ENCODE results near the gene MEIS1. TPM values are rescaled to one million over a fixed set of nuclear protein-coding genes. Genes with fewer than 3 reads are reported as not detected.

Gene MEIS1
- polyA plus RNA-seq, 1 donor (not counting 4 experiments of a cell fraction or from before 2014, with no cell fraction given), result 3.1 TPM

GRCh38 chr2:66464930-66465637 lies 30.2 kb downstream of the MEIS1 start:
- no peak for TF ChIP-seq EZH2 (IDR thresholded peaks at IDR 0.05; ENCODE audit: low read length)
- no peak for TF ChIP-seq CTCF (optimal IDR thresholded peaks at IDR 0.05 in 1 of 3, IDR thresholded peaks at IDR 0.05 in 1 of 3, conservative IDR thresholded peaks at IDR 0.05 in 1 of 3; ENCODE audit: extremely low read depth in 1 of 3, insufficient read depth in 2 of 3, low read length in 3 of 3)
- Histone ChIP-seq H3K27me3 (ENCODE audit: control insufficient read depth, extremely low read depth, insufficient read depth, low read length) (no peaks in the 10 kb centered on the region), H2AFZ (ENCODE audit: control insufficient read depth, low read length) (no peak overlapping the region), H3K4me1 (ENCODE audit: control insufficient read depth, extremely low read depth, insufficient read depth, low read length) (no peaks in the 10 kb centered on the region), H3K9ac (ENCODE audit: control insufficient read depth, extremely low read depth, insufficient read depth, low read length) (no peak overlapping the region), H3K79me2 (ENCODE audit: control insufficient read depth, insufficient read depth, low read length) (no peaks in the 10 kb centered on the region), H4K20me1 (ENCODE audit: control insufficient read depth, extremely low read depth, insufficient read depth, low read length) (no peaks in the 10 kb centered on the region), H3K36me3 (ENCODE audit: control insufficient read depth in 2 of 2, extremely low read depth in 1 of 2, insufficient read depth in 2 of 2, low read length in 2 of 2) (no peaks in the 10 kb centered on the region), H3K9me3 (ENCODE audit: control insufficient read depth, low read depth, low read length) (no peaks in the 10 kb centered on the region), H3K9me1 (ENCODE audit: control insufficient read depth, extremely low read depth, insufficient read depth, low read length) (no peaks in the 10 kb centered on the region), H3K27ac (ENCODE audit: control insufficient read depth, insufficient read depth, low read length) (no peak overlapping the region), H3K4me3 (ENCODE audit: control insufficient read depth in 2 of 3, extremely low read depth in 1 of 3, insufficient read depth in 2 of 3, low read depth in 1 of 3, low read length in 3 of 3) (no peak overlapping the region), H3K4me2 (ENCODE audit: control insufficient read depth, extremely low read depth, insufficient read depth, low read depth, low read length) (no peak overlapping the region)
- FAIRE-seq (no peak), DNase-seq (ENCODE audit: low read depth, low spot score) (no peak)
- dilution Hi-C loops (cut with MboI; ENCODE audit: extremely low pct_ligation_motif_present, low sequenced_read_pairs), result no loop called here

- no peaks in the 10 kb centered on the region for H3K9me3 ChIP-seq (ENCODE audit: control insufficient read depth, low read depth, low read length)
- H2AFZ ChIP-seq (ENCODE audit: control insufficient read depth, low read length), result no peak overlapping the region
- DNase-seq (ENCODE audit: low read depth, low spot score) (no peak), FAIRE-seq (no peak)
- H3K9ac ChIP-seq (ENCODE audit: control insufficient read depth, extremely low read depth, insufficient read depth, low read length), result no peak overlapping the region
- dilution Hi-C loops (cut with MboI; ENCODE audit: extremely low pct_ligation_motif_present, low sequenced_read_pairs), result no loop called here
- H3K4me1 ChIP-seq (ENCODE audit: control insufficient read depth, extremely low read depth, insufficient read depth, low read length), result no peaks in the 10 kb centered on the region
- H3K27me3 ChIP-seq (ENCODE audit: control insufficient read depth, extremely low read depth, insufficient read depth, low read length), result no peaks in the 10 kb centered on the region
- no peaks in the 10 kb centered on the region for H4K20me1 ChIP-seq (ENCODE audit: control insufficient read depth, extremely low read depth, insufficient read depth, low read length)
- no peaks in the 10 kb centered on the region for H3K79me2 ChIP-seq (ENCODE audit: control insufficient read depth, insufficient read depth, low read length)
- no peak overlapping the region for H3K4me2 ChIP-seq (ENCODE audit: control insufficient read depth, extremely low read depth, insufficient read depth, low read depth, low read length)
- H3K4me3 ChIP-seq (ENCODE audit: control insufficient read depth in 2 of 3, extremely low read depth in 1 of 3, insufficient read depth in 2 of 3, low read depth in 1 of 3, low read length in 3 of 3), result no peak overlapping the region
- no peaks in the 10 kb centered on the region for H3K36me3 ChIP-seq (ENCODE audit: control insufficient read depth in 2 of 2, extremely low read depth in 1 of 2, insufficient read depth in 2 of 2, low read length in 2 of 2)
- no peak overlapping the region for H3K27ac ChIP-seq (ENCODE audit: control insufficient read depth, insufficient read depth, low read length)
- TF ChIP-seq CTCF (optimal IDR thresholded peaks at IDR 0.05 in 1 of 3, IDR thresholded peaks at IDR 0.05 in 1 of 3, conservative IDR thresholded peaks at IDR 0.05 in 1 of 3; ENCODE audit: extremely low read depth in 1 of 3, insufficient read depth in 2 of 3, low read length in 3 of 3) (no peak), EZH2 (IDR thresholded peaks at IDR 0.05; ENCODE audit: low read length) (no peak)
- H3K9me1 ChIP-seq (ENCODE audit: control insufficient read depth, extremely low read depth, insufficient read depth, low read length), result no peaks in the 10 kb centered on the region
Measured at GRCh38 chr2:66466433-66466832, 31.5 kb downstream of the MEIS1 start.

Measured in keratinocyte (primary cell).